GM12891 (cell line): ENCODE data around the gene SCNN1B.

ENCODE experiments used
- PAX5 ChIP-seq: IDR thresholded peaks from 2 replicates; pipeline ENCODE4 v1.6.1; 2011; ENCODE audit warnings: low read length, moderate library complexity, mild to moderate bottlenecking; ENCODE audit not compliant: insufficient read depth, severe bottlenecking
- POLR2A ChIP-seq: IDR thresholded peaks from 2 replicates; pipeline ENCODE4 v1.6.1; 2011; ENCODE audit warnings: low read depth, low read length, control low read depth
- POLR2AphosphoS5 ChIP-seq: IDR thresholded peaks from 2 replicates; pipeline ENCODE4 v1.6.1; 2011; ENCODE audit warnings: low read depth, low read length, control low read depth
- POU2F2 ChIP-seq: IDR thresholded peaks from 2 replicates; pipeline ENCODE4 v1.6.1; 2011; ENCODE audit warnings: low read depth, mild to moderate bottlenecking, control low read depth, low read length, moderate library complexity
- SPI1 ChIP-seq: IDR thresholded peaks from 2 replicates; pipeline ENCODE4 v1.6.1; 2011; ENCODE audit warnings: low read depth, low read length, control low read depth
- TAF1 ChIP-seq: IDR thresholded peaks from 2 replicates; pipeline ENCODE4 v1.6.1; 2011; ENCODE audit warnings: low read depth, low read length, control low read depth

- no peak for TF ChIP-seq POLR2A
- no peak for TF ChIP-seq POLR2AphosphoS5
- TF ChIP-seq TAF1 = no peak
- no peak for TF ChIP-seq SPI1
- no peak for TF ChIP-seq PAX5
- no peak for TF ChIP-seq POU2F2
These were observed 85.6 kb downstream of the SCNN1B start for GRCh38 chr16:23387666-23388065.
